NB4 (cell line): ENCODE measurements around the gene IFI6.

Source experiments
- CTCF ChIP-seq: IDR thresholded peaks from one replicate; pipeline ENCODE4 v1.5.1; 2012; ENCODE audit warnings: low read depth, low read length
- MAX ChIP-seq: IDR thresholded peaks from 2 replicates; pipeline ENCODE4 v1.6.1; 2011; ENCODE audit warnings: low read depth, low read length
- MYC ChIP-seq: IDR thresholded peaks from 2 replicates; pipeline ENCODE4 v1.6.1; 2011; ENCODE audit warnings: low read depth, low read length
- POLR2A ChIP-seq: IDR thresholded peaks from 2 replicates; pipeline ENCODE4 v1.6.1; 2011; ENCODE audit warnings: mild to moderate bottlenecking; ENCODE audit not compliant: insufficient read length; ENCODE audit errors: extremely low read depth

GRCh38 chr1:27633298-27633610 lies 38.7 kb downstream of the IFI6 start:
- TF ChIP-seq CTCF (no peak), POLR2A (no peak), MAX (no peak), MYC (no peak)
